Neural crest cell (in vitro differentiated cells): ENCODE results near the gene TMEM175. TPM values are rescaled to one million over a fixed set of nuclear protein-coding genes. Genes with fewer than 3 reads are reported as not detected.
A peak's percentile ranks its signal among the peaks of the same experiment; 100 is the strongest.
"Not testable (repeated sequence)": the region's sequence is repeated elsewhere in the genome, so short reads cannot be mapped to it uniquely, and the experiment has no call there.

Experiments
- DNase-seq: peaks from one replicate; pipeline ENCODE4 v3.0.0; 2021; ENCODE audit warnings: low read depth, mixed read lengths, low spot score
- H3K27ac Mint-ChIP-seq: one replicate; pipeline ENCODE4 v1.8.0; 2021; ENCODE audit warnings: mild to moderate bottlenecking, mixed read lengths; ENCODE audit not compliant: unreplicated experiment
- H3K27me3 Mint-ChIP-seq: 2 replicates; pipeline ENCODE4 v1.8.0; 2021; ENCODE audit warnings: low read depth, mild to moderate bottlenecking, mixed read lengths
- H3K36me3 Mint-ChIP-seq: 2 replicates; pipeline ENCODE4 v1.8.0; 2021; ENCODE audit warnings: low read depth, mild to moderate bottlenecking, mixed read lengths
- H3K4me1 Mint-ChIP-seq: 2 replicates; pipeline ENCODE4 v1.8.0; 2021; ENCODE audit warnings: mixed read lengths
- H3K4me3 Mint-ChIP-seq: one replicate; pipeline ENCODE4 v1.8.0; 2021; ENCODE audit warnings: mild to moderate bottlenecking, mixed read lengths
- H3K9me3 Mint-ChIP-seq: 2 replicates; pipeline ENCODE4 v1.8.0; 2021; ENCODE audit warnings: mixed read lengths
- total RNA-seq: library from RNA; stranded (reverse); gene quantifications from 2 replicates; pipeline ENCODE4 v1.2.1, GENCODE V29; 2021
- TF ChIP-seq, protein P1 (sequence below): fragments of 200-600 bp; sonication (generic); conservative IDR thresholded peaks from 2 replicates; pipeline ENCODE4 v1.5.0; 2021; ENCODE audit warnings: antibody characterized with exemption, mild to moderate bottlenecking

The TMEM175 gene
- total RNA-seq, 1 donor from 2014 or later: 15.2 TPM

DNA sequence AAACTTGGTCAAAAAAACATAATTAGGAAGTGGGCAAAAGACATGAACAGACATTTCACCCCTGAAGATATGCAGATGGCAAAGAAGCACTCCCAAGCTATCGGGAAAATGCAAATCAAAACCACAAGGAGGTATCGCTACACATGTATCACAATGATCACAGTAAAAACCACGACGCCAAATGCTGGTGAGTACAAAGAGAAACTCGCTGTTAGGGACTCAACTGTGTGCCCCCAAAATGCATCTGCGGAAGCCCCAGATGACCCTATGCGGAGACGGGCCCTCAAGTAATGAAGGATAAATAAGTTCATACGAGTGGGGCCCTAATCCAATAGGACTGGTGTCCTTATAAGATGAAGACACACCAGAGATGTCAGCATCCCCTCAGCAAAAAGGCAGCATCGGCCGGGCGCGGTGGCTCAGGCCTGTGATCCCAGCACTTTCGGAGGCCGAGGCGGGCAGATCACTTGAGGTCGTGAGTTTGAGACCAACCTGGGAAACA, 10.4 kb upstream of the TMEM175 start:
- no peaks in the 10 kb centered on the region for H3K9me3 Mint-ChIP-seq
- no peak overlapping the region for H3K27ac Mint-ChIP-seq
- no peak overlapping the region for H3K4me3 Mint-ChIP-seq
- peaks cover 8% of the 10 kb centered on the region for H3K36me3 Mint-ChIP-seq
- TF ChIP-seq, protein P1, sequence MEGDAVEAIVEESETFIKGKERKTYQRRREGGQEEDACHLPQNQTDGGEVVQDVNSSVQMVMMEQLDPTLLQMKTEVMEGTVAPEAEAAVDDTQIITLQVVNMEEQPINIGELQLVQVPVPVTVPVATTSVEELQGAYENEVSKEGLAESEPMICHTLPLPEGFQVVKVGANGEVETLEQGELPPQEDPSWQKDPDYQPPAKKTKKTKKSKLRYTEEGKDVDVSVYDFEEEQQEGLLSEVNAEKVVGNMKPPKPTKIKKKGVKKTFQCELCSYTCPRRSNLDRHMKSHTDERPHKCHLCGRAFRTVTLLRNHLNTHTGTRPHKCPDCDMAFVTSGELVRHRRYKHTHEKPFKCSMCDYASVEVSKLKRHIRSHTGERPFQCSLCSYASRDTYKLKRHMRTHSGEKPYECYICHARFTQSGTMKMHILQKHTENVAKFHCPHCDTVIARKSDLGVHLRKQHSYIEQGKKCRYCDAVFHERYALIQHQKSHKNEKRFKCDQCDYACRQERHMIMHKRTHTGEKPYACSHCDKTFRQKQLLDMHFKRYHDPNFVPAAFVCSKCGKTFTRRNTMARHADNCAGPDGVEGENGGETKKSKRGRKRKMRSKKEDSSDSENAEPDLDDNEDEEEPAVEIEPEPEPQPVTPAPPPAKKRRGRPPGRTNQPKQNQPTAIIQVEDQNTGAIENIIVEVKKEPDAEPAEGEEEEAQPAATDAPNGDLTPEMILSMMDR: no peak
- no peaks in the 10 kb centered on the region for H3K27me3 Mint-ChIP-seq
- peaks cover 13% of the 10 kb centered on the region for H3K4me1 Mint-ChIP-seq
- DNase-seq: no peak

DNA sequence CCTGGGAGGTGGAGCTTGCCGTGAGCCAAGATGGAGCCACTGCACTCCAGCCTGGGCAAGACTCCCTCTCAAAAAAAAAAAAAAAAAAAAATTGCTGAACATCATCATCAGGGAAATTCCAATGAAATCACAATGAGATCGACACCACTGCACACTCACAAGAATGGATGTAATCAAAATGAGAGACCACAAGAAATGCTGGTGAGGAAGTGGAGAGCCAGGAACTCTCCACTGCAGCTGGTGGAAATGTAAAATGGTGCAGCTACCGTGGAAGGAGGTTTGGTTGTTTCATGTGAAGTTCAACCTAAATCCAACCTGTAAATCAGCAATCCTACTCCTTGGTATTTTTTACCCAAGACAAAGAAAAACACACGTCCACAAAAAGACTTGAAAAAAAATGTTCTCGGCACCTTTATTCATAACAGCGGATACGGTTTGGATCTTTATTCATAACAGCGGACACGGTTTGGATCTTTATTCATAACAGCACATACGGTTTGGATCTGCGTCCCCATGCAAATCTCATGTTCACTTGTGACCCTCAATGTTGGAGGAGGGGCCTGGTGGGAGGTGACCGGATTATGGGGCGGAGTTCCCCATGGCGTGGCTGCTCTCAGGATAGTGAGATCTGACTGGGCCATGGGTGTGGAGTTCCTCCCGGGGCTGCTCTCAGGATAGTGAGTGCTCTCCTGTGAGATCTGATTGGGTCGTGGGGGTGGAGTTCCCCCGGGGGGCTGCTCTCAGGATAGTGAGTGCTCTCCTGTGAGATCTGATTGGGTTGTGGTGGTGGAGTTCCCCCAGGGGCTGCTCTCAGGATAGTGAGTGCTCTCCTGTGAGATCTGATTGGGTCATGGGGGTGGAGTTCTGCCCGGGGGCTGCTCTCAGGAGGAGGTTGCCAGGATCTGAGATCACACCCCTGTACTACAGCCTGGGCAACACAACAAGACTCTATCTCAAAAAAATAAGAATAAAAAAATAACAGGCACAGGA, 7.9 kb upstream of the TMEM175 start:
- TF ChIP-seq, protein P1: no peak
- Mint-ChIP-seq H3K27ac (no peak overlapping the region), H3K36me3 (peaks cover 5% of the 10 kb centered on the region), H3K27me3 (no peaks in the 10 kb centered on the region), H3K4me1 (peaks cover 13% of the 10 kb centered on the region), H3K9me3 (no peaks in the 10 kb centered on the region), H3K4me3 (peak overlapping the region; percentile 25)
- DNase-seq: no peak

DNA sequence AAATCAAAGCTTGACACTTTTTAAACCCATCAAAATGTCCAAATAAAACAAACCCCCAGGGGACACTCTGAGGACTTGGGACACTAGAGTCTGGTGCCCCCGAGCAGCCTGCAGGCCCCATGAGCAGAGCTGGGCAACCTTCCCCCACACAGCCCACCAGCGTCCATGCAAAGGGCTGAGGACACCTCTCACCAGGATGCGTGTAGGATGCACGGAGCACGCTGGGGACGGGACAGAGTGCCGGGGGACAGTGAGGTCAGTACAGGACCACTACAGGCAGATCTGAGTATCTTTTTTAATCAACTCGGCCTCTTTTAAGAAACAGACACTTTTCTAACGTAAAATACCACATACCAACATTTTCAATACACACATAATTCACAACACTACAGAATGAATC, 7.1 kb upstream of the TMEM175 start:
- no peaks in the 10 kb centered on the region for H3K27me3 Mint-ChIP-seq
- H3K27ac Mint-ChIP-seq: no peak overlapping the region
- no peaks in the 10 kb centered on the region for H3K9me3 Mint-ChIP-seq
- no peak overlapping the region for H3K4me3 Mint-ChIP-seq
- peaks cover 5% of the 10 kb centered on the region for H3K36me3 Mint-ChIP-seq
- peaks cover 14% of the 10 kb centered on the region for H3K4me1 Mint-ChIP-seq
- TF ChIP-seq, protein P1: no peak
- no peak for DNase-seq

DNA sequence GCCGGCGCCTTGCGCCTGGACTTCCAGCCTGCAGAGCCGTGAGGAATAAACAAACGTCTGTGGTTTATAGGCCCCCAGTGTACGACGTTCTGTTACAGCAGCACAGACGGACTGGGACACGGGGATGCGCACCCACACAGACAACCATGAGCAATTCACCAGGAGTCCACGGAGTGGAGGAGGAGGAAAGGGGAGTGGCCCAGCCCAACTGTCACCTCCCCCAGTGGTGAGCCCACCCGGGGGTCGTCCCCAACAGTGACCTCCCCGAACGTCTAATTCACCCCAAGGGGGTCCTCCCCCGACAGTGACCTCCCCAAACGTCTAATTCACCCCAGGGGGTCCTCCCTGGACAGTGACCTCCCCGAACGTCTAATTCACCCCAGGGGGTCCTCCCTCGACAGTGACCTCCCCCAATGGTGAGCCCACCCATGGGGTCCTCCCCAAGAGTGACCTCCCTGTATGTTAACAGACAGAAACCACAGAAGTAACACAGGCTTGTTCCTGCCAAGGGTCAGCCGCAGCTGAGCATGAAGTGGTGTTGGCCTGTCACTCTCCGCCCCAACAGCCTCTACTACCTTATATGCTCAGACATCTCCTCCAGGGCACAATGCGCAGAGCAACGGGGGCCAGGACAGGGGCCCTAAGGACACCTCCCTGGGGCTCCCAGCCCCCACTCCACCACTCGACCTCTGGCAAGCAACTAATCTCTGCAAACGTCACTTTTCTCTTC, 6.3 kb upstream of the TMEM175 start:
- TF ChIP-seq, protein P1: no peak
- Mint-ChIP-seq H3K4me3 (no peak overlapping the region), H3K36me3 (peaks cover 5% of the 10 kb centered on the region), H3K27ac (no peak overlapping the region), H3K9me3 (no peaks in the 10 kb centered on the region), H3K4me1 (peaks cover 22% of the 10 kb centered on the region), H3K27me3 (no peaks in the 10 kb centered on the region)
- DNase-seq: no peak

DNA sequence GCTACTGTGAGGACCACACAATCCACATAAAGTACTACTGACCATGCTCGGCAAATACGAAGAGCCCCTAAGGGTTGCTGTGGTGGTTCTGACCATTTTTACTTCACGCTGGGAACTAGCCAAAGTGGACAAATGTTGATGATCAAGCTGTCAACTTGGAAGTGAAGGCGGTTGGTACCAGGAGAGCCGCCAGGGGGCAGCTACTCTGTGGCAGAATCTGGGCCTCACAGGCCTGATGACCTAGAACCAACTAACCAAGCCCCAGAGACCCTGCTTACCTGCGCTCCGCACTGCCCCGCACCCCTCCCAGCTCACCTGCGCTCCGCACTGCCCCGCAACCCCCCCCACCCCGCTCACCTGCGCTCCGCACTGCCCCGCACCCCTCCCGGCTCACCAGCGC, 5.7 kb upstream of the TMEM175 start:
- H3K4me3 Mint-ChIP-seq: no peak overlapping the region
- no peak overlapping the region for H3K27ac Mint-ChIP-seq
- H3K36me3 Mint-ChIP-seq: peaks cover 5% of the 10 kb centered on the region
- TF ChIP-seq, protein P1: peak; percentile 60
- H3K9me3 Mint-ChIP-seq: no peaks in the 10 kb centered on the region
- no peaks in the 10 kb centered on the region for H3K27me3 Mint-ChIP-seq
- DNase-seq: peak; percentile 41
- H3K4me1 Mint-ChIP-seq: peaks cover 28% of the 10 kb centered on the region

DNA sequence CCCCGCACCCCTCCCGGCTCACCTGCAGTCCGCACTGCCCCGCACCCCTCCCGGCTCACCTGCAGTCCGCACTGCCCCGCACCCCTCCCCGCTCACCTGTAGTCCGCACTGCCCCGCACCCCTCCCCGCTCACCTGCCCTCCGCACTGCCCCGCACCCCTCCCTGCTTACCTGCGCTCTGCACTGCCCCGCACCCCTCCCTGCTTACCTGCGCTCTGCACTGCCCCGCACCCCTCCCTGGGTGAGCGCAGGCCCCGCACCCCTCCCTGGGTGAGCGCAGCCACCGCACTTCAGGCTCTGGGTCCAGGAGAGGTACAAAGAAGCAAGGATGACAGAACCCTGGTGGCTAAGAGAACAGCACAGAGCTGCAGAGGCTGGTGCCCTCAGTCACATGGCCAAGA, 4.7 kb upstream of the TMEM175 start:
- Mint-ChIP-seq H3K4me1 (peaks cover 32% of the 10 kb centered on the region), H3K4me3 (peak overlapping the region; percentile 41)
- not testable (repeated sequence) for H3K9me3 Mint-ChIP-seq, DNase-seq, H3K27me3 Mint-ChIP-seq, H3K27ac Mint-ChIP-seq, H3K36me3 Mint-ChIP-seq
